Hematopoietic multipotent progenitor cell treated with erythropoietin and hydrocortisone succinate and interleukin-3 and kit ligand, for 15 days (in vitro differentiated cells): ENCODE data around the gene CHST5.
"Not testable (repeated sequence)": the region's sequence is repeated elsewhere in the genome, so short reads cannot be mapped to it uniquely, and the experiment has no call there.

Source experiments
- DNase-seq: peaks from one replicate; pipeline ENCODE4 v3.0.0-alpha.2; 2015; ENCODE audit warnings: low spot score

CHST5 gene

GRCh38 chr16:75506107-75506506 is 29.8 kb downstream of the CHST5 start:
- DNase-seq: no peak

- peak; percentile 81 for DNase-seq
Measured at GRCh38 chr16:75503801-75504200, 32.1 kb downstream of the CHST5 start.

- no peak for DNase-seq
Measured at GRCh38 chr16:75502916-75503605, 32.8 kb downstream of the CHST5 start.

- DNase-seq: not testable (repeated sequence)
Measured at GRCh38 chr16:75501820-75502219, 34.1 kb downstream of the CHST5 start.

GRCh38 chr16:75501359-75501758 is 34.5 kb downstream of the CHST5 start:
- no peak for DNase-seq

GRCh38 chr16:75498605-75499322 is 37.1 kb downstream of the CHST5 start:
- peak; percentile 34 for DNase-seq

GRCh38 chr16:75497558-75497957 is 38.4 kb downstream of the CHST5 start:
- DNase-seq: no peak

GRCh38 chr16:75495076-75495674 is 40.7 kb downstream of the CHST5 start, which contains the start of gene CHST6:
Gene CHST6 (minus strand): TSS chr16:75495441. CDS start chr16:75479828, 15,613 bp downstream.
- DNase-seq: no peak

GRCh38 chr16:75494661-75495075 is 41.2 kb downstream of the CHST5 start:
- no peak for DNase-seq

GRCh38 chr16:75494184-75494583 is 41.7 kb downstream of the CHST5 start:
- no peak for DNase-seq

GRCh38 chr16:75491876-75492275 is 44.0 kb downstream of the CHST5 start:
- DNase-seq: no peak

- no peak for DNase-seq
Measured at GRCh38 chr16:75488322-75488721, 47.6 kb downstream of the CHST5 start.

- no peak for DNase-seq
Measured at GRCh38 chr16:75486676-75487313, 49.1 kb downstream of the CHST5 start.

GRCh38 chr16:75486014-75486675 is 49.8 kb downstream of the CHST5 start:
- DNase-seq: no peak

GRCh38 chr16:75485230-75486013 is 50.5 kb downstream of the CHST5 start:
- DNase-seq: no peak

GRCh38 chr16:75483222-75483621 is 52.7 kb downstream of the CHST5 start:
- no peak for DNase-seq

GRCh38 chr16:75482434-75483205 is 53.3 kb downstream of the CHST5 start:
- no peak for DNase-seq

GRCh38 chr16:75481475-75481874 is 54.4 kb downstream of the CHST5 start:
- DNase-seq: no peak

- DNase-seq: no peak
Measured at GRCh38 chr16:75479421-75479990, 56.4 kb downstream of the CHST5 start.
